GM12864 (cell line): Measurements from ENCODE around the gene CHD9.
A peak's percentile ranks its signal among the peaks of the same experiment; 100 is the strongest.

Experiments
- DNase-seq: peaks from one replicate; pipeline ENCODE4 v3.0.0-alpha.2; 2011; ENCODE audit warnings: low read depth
- H3K4me3 ChIP-seq: 2 replicates; pipeline ENCODE4 v1.5.1; 2011; ENCODE audit warnings: mild to moderate bottlenecking, low read depth, low read length, control low read depth
- TF ChIP-seq, protein P1 (sequence below): IDR thresholded peaks from 2 replicates; pipeline ENCODE4 v1.5.1; 2011; ENCODE audit warnings: low read depth, mild to moderate bottlenecking, moderate library complexity, low read length, control low read depth, inconsistent platforms; ENCODE audit errors: missing control alignments

The CHD9 gene

DNA sequence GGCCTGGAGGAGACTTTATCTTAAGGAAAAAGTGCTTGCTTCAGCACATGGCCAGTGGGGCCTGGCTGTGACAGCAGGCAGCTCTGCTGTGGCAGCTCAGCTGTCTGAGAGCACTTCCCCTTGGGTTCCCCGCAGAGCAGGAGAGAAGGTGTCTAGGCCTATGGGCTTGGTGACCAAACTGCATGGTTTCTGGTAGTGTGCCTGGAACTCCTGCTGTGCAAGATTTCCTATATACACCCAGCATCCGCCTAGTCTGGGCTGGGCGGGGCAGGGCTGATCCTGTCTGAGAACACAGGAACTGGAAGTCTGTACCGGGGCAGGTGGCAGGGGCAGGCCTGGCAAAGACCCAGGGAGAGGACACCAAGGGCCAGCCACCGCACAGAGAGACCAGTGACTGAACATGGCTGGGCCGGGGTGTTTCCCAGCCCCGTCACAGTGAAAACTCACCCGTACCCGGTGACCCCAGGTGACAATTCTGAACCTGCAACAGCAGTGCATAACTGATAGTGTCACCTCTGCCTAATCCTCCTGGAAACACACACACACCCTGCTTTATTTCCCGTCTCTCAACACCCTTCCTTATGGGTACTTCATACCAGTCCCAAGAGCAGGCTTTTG lies 39.3 kb downstream of the CHD9 start:
- TF ChIP-seq, protein P1, sequence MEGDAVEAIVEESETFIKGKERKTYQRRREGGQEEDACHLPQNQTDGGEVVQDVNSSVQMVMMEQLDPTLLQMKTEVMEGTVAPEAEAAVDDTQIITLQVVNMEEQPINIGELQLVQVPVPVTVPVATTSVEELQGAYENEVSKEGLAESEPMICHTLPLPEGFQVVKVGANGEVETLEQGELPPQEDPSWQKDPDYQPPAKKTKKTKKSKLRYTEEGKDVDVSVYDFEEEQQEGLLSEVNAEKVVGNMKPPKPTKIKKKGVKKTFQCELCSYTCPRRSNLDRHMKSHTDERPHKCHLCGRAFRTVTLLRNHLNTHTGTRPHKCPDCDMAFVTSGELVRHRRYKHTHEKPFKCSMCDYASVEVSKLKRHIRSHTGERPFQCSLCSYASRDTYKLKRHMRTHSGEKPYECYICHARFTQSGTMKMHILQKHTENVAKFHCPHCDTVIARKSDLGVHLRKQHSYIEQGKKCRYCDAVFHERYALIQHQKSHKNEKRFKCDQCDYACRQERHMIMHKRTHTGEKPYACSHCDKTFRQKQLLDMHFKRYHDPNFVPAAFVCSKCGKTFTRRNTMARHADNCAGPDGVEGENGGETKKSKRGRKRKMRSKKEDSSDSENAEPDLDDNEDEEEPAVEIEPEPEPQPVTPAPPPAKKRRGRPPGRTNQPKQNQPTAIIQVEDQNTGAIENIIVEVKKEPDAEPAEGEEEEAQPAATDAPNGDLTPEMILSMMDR: no peak
- H3K4me3 ChIP-seq: no peak overlapping the region
- peak; percentile 74 for DNase-seq

- DNase-seq: no peak
- TF ChIP-seq, protein P1: no peak
- H3K4me3 ChIP-seq: no peak overlapping the region
Measured at GRCh38 chr16:53097190-53097589, 42.4 kb downstream of the CHD9 start.

- H3K4me3 ChIP-seq: peak overlapping the region; percentile 67
- TF ChIP-seq, protein P1: no peak
- peak; percentile 72 for DNase-seq
Measured at GRCh38 chr16:53098526-53099317, 43.9 kb downstream of the CHD9 start.

- peak; percentile 60 for DNase-seq
- TF ChIP-seq, protein P1: no peak
- peak overlapping the region; percentile 67 for H3K4me3 ChIP-seq
Measured at GRCh38 chr16:53099318-53100130, 44.7 kb downstream of the CHD9 start.

GRCh38 chr16:53100131-53100748 lies 45.4 kb downstream of the CHD9 start:
- TF ChIP-seq, protein P1: no peak
- no peak for DNase-seq
- peak overlapping the region; percentile 67 for H3K4me3 ChIP-seq

DNA sequence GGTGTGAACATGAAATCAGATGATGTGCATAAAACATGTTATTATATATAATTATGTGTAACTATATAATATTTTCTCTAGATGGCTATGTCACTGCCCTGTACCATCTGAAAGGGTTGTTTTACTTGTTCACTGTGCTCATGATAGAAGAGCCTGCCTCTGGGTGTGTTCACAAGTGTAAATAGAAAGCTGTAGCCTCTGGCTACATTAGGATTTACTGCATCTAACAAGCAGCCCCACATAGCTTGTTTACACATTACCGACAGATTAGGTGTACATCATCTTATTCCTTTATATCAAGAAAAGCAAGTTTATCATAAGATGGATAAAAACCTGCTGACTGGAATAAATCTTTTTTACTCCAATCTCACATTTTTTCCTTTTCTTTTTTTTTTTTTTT lies 46.1 kb downstream of the CHD9 start:
- DNase-seq: no peak
- no peak overlapping the region for H3K4me3 ChIP-seq
- TF ChIP-seq, protein P1: no peak
